ENCODE data around the gene RRP9. TPM values are rescaled to one million over a fixed set of nuclear protein-coding genes. Genes with fewer than 3 reads are reported as not detected.
A peak's percentile ranks its signal among the peaks of the same experiment; 100 is the strongest.

Gene RRP9
- total RNA-seq, 1 experiment from 2014 or later: 29.7 TPM

GRCh38 chr3:51971350-51971749, 29.6 kb upstream of the RRP9 start:
- no peak for DNase-seq (ENCODE audit: extremely low read depth, low read depth)

DNA sequence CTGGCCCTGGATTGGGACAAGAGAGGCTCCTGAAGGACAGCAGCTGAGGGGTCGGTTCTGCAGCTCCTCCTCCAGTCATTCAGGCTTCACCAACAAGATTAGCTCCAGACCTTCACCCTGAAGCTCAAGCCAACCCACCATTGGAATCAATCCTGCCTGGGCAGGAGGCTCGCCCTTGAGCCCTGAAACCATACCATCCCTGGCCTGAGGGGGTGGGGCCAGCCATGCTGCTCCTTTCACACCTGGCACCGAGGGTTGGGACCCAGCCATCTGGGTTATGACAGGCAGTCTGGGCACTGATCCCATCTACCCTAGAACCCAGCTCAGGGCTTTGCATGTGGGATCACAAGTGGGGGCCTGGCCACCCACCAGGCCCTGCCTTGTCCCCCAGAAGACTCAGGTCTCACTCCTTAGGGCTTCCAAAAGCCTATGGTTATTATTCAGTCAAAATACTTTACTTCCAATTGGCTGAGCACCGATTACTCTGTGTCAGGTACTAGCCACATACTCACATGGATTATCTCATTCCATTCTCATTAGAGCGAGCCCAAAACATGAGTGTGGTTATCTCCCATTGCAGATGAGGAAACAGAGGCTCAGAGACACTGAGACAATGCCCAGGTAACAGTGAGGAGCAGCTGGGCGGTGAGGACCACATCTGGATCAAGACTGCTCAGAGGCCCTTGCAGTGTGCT, 29.0 kb upstream of the RRP9 start:
- DNase-seq (ENCODE audit: extremely low read depth, low read depth): no peak

DNA sequence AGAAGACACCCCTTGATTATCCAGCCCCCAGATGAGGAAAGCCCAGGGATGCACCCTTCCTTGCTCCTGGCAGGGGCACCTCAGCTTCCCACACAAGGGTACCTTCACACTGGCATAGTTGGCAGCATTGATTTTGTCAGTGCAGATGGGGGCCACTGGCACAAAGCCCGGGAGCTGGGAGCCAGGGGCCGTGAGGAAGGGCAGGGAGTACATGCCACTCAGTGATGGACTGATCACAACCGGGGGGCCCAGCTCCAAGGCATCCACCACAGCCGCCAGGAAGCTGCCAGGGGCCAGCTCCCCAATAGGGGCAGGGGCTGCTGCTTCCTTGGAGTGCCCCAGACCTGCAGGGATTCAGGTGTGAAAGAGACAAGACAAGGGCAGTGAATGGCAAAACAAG, 28.1 kb upstream of the RRP9 start:
- DNase-seq (ENCODE audit: extremely low read depth, low read depth): no peak

DNA sequence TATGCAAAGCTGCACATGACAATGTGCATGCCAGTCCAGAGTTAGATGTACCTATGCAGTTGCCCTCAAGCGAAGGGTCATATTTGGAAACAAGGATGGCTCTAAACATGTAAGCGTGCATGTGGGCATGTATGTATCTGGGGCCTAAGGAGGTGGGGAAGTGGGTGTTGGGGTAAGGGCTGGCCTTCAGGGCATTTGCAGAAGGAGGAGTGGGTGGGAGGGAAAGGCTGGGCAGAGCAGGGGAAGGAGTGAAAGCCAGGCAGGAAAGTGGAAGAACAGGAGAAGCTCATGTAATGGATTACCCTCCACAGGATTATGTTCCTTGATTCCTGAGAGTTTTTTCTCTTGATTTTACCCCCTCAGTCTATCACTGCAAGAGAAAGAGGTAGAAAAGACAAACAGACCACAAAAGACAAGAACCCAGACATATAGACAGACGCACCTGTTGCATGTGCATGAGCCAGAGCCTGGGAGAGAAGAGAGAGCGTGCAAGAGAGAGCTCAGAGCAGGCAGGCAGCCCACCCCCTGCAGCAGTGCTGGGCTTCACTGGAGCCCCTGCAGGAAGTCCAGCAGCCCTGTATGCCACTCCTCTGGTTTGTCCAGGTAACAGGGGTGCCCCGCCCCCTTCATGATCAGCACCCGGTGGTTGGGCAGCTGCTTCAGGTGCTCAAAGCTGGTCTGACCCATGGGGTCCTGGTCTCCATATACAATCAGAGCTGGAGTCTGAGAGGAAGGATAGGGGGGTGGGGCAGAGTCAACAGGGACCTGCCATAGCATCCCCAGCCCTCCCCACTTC, 27.4 kb upstream of the RRP9 start:
- no peak for DNase-seq (ENCODE audit: extremely low read depth, low read depth)

- no peak for DNase-seq (ENCODE audit: extremely low read depth, low read depth)
Measured at GRCh38 chr3:51968170-51968775, 26.6 kb upstream of the RRP9 start.

DNA sequence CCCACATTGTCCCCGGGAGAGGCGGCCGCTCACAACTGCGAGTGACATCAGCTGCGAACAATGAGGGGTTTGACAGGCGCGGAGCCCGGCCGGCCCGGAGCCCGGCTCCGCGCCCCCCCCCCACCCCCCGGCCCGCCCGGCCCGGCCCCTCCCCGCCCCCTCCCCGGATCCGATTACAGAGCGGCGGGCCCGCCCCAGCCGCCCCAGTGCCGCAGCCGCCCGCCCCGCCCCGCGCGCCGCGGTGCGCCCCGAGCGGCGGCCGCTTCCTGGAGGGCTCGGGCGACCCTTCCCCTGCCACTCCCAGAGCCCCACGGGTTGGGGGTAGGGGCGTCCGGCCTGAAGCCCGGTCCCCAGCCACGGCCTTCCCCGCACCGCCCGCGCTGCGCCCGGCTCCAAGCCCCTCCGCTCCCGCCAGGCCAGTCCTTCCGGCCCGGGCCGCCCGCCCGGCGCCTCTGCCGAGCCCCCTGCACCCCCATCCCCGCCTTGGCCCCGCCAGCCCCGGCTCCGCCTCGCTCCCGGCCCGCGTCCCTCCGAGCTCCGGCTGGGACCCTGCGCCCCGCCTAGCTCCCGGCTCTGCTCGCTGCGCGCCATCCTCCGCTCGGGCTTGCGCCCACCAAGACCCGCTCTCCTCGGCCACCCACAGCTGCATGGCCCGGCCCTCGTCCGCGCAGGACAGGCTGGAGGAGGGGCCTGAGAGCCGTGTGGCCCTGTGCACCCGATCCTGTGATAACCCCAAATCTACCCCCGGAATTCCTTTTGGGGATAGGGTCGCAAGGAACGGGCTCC, 25.9 kb upstream of the RRP9 start, which contains the start of gene PCBP4:
Gene PCBP4 (minus strand): TSS at position 71 of the 786 bp plus-strand sequence. CDS start 6,214 bp downstream, outside the sequence.
- peak; percentile 29 for DNase-seq (ENCODE audit: extremely low read depth, low read depth)

DNA sequence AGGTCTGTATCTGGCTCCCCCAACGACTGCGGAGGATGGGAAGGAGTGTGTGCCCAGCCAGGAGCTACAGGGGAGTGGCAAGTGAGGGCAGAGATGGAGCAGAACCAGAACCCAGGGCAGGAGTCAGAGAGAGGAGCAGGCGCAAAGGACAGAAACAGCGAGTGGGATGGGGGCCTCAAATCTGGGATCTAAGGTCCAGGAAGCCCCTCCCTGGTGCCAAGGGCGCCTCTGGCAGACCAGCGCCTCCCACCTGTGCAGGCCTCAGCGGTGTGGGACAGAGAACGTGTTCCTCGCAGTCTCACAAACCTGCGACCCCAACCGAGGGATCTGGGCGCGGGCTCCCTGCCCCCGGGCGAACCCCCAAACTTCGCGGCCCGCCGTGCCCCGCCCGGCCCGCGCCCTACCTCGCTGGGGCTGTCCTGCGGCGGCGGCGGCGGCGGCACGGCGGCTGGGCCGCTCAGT, 25.2 kb upstream of the RRP9 start:
- DNase-seq (ENCODE audit: extremely low read depth, low read depth): no peak

- no peak for DNase-seq (ENCODE audit: extremely low read depth, low read depth)
Measured at GRCh38 chr3:51966486-51966885, 24.8 kb upstream of the RRP9 start.

- DNase-seq (ENCODE audit: extremely low read depth, low read depth): no peak
Measured at GRCh38 chr3:51966016-51966415, 24.3 kb upstream of the RRP9 start.

DNA sequence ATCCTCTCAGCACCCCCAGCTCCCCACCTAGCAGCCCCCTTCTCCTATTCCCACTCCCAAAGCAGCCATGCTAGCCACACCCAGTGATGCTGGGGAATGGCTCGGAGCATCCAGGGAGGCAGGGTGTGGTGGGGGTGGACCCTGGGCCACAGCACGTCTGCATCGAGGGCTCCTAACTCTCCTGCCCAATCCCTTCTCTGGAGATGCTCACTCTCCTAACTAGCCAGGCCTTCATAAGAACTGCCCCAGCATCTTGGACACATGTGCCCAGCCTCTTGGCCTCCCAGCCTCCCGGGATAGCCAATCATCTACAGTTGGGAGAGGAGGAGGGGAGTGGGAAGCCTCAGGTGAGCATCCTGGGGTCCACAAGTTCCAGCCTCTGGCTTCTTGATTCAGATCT, 22.8 kb upstream of the RRP9 start:
- DNase-seq (ENCODE audit: extremely low read depth, low read depth): no peak

- no peak for DNase-seq (ENCODE audit: extremely low read depth, low read depth)
Measured at GRCh38 chr3:51963951-51964451, 22.3 kb upstream of the RRP9 start.

DNA sequence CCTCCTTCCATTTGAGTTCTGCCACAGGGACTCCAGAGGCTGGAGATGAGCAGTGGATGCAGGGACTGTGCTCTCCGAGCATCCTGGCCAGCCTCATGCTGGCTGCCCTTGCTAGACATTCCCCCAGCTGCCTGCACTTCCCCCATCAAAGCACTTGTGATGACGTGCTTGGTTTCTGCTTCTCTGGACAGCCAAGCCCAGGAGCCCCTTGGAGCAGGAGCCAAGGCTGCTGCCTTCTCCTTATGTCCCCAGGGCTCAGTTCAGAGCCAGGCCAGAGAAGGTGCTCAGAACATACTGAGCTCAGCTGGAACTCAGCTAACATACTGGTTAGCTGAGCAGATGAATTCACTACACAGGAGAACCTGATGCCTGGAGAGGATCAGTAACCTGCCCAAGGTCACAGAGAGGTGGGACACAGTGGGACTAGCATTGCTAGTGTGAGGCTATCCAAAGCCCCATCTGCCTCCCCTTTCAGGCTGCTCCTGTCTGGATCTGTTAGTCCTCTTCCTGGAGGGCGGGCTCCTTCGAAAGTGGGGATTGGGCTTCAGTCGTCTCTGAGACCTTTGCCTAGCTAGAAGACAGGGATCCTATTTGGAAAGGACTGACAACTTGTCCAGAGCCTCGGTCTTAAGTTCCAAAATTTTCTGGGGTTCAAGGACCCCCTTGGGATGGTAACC, 21.3 kb upstream of the RRP9 start:
- DNase-seq (ENCODE audit: extremely low read depth, low read depth): no peak

DNA sequence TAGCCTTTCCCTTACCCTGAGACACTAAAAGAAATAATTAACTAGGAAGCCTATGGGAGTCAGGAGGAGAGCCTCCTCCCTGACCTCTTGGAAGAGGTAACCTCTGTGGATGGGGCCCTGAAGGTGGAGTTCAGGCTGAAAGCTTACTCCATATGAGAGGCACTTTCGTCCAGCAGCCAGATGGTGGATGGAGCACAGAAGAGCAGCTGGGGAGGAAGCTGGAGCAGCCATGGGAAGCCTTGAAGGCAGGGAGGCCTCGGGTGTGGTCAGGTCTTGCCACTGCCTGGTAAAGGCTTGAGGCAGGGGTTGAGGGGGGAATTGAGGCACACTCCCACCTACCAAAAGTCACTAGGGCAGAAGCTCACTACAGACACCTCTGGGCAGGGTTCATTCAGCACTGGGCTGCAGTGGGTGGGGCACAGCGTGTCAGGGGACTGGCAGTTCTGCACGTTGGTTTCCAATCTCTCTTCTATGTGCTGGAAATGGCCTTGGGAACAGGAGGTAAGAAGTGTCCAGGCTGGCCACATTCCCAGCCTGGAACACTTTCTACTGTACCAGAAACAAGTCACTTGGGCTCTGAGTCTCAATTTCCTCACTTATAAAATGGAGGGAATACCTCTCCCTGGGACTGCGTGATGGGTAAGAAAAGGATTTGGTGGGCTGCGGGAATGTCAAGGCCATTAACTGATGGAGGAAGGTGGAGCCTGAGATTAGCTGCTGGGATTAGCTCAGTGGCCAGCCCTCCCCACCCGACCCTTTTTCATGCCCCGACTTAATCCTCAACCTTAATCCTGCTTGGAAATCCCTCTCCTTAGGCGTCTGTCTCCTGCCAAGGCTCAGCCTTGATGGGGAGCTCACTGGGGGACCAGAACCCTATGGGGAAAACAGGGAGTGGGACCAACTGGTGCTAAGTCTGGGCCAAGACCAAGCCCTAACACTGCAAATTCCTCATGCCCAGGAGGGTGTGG, 20.2 kb upstream of the RRP9 start:
- no peak for DNase-seq (ENCODE audit: extremely low read depth, low read depth)

DNA sequence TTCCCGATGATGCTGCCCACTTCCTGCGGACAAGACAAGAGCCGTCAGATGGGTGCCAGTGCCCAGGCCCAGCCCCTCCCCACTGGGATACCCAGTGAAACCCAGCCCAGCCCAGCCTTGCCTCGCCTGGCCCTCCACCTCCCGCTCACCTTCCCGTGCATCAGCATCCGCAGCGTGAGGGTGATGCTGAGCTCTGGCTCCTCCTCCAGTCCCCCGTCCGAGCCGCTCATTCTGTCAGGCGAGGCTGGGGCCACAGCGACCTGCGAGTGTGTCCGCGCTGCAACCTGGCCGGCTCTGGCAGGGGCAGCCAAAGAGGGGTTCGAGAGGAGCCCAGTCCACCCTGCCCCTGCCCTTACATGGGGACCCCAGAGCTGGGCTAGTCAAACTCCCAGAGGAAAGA, 19.3 kb upstream of the RRP9 start:
- no peak for DNase-seq (ENCODE audit: extremely low read depth, low read depth)

DNA sequence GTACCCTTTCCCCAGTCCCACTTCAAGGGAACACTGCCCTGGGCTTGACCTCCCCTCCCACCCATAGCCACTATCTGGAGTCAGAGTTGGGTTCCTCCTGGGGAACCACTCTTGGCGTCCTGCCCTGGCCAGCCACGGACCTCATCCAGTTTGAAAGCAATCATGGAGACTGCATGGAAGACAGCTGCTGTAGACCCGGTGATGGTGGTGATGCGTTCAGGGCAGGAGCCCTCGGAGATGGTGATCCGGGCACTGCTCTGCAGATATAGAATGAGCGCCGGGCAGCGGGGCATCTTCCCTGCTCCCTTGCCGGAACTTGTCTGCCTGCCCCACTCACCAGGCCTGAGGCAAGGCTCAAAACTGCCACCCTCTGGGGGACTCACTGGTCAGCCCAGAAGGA, 18.7 kb upstream of the RRP9 start:
- DNase-seq (ENCODE audit: extremely low read depth, low read depth): no peak

DNA sequence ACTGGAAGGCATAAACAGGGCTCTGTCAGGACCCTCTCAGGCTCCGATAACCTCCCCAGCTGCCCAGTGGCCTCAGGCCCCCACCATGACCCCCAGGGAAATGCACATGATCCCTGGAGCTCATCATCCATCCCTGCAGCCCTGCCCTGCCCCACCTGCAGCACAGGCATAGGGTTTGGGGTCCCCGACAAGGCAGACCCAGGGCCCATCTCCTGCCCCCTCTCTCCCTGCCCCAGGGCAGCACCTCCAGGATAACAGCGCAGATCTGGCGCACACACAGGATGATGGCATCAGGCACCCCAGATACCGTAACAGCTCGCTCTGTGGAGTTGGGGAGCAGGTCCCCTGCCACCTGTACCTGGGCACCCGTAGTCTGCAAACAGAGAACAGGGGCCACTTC, 17.9 kb upstream of the RRP9 start:
- DNase-seq (ENCODE audit: extremely low read depth, low read depth): no peak

DNA sequence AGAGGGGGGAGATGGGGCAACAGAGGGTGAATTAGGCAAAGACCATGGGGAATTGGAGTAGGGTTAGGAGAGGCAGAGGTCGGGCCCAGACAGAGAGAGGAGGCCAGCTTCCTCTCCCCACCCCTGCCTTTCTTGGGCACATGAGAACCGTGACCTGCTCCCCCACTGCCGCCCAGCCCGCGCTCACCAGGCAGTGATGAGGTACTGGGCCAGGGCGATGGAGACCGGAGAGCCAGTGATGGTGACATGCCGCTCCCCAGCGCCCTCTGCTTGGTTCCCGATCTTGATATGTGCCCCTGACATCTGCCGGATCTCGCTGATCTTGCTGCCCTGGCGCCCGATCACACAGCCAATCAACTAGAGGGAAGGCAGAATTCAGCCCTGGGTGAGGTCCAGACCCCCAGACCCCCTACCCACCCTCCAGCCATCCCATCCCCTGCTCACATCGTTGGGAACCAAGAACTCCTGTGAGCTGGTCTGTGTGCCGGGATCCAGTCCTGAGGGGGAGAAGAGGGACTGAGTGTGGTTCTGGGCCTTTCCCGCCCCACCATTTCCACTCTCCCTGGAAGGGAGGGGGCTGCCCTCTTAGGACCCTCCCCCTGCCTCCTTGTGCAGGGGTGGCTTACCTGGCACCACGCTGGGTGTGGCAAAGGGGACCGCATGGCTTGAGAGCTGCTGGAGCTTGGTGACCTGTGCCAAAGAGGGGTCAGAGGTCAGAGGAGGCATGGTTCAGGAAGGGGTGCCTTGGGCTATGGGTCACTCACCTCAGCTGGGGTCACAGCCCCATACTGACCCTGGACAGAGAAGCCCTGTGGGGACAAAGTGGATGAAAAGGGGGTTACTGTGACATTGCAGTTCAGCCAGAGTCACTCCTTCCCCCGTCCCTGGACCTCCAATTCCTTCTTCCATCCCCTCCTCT, 17.2 kb upstream of the RRP9 start:
- DNase-seq (ENCODE audit: extremely low read depth, low read depth): no peak

Data from NCI-H460 (cell line).